Activated CD8-positive, alpha-beta memory T cell treated with anti-CD3 and anti-CD28 coated beads for 4 hours (primary cell): ENCODE data around the gene EFEMP1.
"Not testable (repeated sequence)": the region's sequence is repeated elsewhere in the genome, so short reads cannot be mapped to it uniquely, and the experiment has no call there.

Experiments
- DNase-seq, 2 donors: peaks; one replicate each; pipeline ENCODE4 v3.0.0-alpha.2; 2020; ENCODE audit warnings: low read depth in 2 of 2

The EFEMP1 gene

GRCh38 chr2:55865096-55865835 lies 58.3 kb downstream of the EFEMP1 start:
- no peak for DNase-seq

DNA sequence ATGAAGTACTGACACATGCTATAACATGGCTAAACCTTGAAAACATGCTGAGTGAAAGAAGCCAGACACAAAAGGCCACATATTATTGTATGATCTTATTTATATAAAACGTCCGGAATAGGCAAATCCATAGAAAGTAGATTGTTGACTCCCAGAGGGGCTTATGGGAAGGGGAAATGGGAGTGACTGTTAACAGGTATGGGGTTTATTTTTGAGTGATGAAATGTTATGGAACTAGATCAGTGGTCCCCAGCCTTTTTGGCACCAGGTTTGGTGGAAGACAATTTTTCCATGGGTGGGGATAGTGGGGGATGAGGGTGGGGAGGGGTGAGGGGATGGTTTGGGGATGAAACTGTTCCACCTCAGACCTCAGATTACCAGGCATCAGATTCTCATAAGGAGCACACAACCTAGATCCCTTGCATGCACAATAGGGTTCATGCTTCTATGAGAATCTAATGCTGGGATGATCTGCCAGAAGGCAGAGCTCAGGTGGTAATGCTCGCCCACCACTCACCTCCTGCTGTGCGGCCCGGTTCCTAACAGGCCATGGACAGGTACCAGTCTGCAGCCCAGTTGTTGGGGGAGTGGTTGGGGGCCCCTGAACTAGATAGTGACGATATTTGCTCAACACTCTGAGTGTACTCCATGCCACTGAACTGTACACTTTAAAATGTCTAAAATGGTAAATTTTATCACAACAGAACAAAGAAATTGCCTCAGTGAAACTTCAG lies 59.1 kb downstream of the EFEMP1 start:
- no peak for DNase-seq

- DNase-seq: no peak
Measured at GRCh38 chr2:55862673-55863390, 60.8 kb downstream of the EFEMP1 start.

- DNase-seq: no peak
Measured at GRCh38 chr2:55862246-55862645, 61.3 kb downstream of the EFEMP1 start.

DNA sequence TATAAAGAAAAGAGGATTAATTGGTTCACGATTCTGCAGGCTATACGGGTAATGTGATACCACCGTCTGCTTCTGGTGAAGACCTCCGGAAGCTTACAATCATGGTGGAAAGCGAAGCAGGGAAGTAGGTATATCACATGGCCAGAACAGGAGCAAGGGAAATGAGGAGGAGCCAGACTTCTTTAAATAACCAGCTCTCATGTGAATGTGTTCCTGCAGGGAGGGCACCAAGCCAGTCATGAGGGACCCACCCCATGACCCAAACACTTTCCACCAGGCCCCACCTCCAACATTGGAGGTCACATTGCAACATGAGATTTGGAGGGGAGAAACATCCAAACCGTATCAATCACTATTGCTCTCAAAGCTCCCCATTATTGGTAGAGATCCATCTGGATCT lies 61.8 kb downstream of the EFEMP1 start:
- no peak for DNase-seq

DNA sequence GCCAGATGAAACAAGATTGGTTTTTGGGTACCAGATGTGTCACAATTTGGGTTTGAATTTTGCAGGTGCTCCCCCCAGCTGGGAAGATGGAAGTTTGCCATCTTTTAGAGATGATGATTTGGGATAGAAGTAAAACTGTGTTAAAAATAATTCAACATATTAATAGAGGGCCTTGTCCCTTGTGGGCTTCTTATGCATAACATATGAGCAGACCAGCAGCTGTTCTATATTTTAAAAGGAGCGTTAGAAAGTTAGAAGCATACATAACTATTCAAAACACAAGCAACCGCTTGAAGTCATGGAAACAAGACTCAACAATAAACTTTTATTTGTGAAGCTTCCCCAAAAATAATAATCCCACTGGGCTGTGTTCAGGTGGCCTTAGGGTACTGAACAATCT lies 62.8 kb downstream of the EFEMP1 start:
- DNase-seq: no peak

GRCh38 chr2:55859875-55860274 lies 63.7 kb downstream of the EFEMP1 start:
- no peak for DNase-seq

DNA sequence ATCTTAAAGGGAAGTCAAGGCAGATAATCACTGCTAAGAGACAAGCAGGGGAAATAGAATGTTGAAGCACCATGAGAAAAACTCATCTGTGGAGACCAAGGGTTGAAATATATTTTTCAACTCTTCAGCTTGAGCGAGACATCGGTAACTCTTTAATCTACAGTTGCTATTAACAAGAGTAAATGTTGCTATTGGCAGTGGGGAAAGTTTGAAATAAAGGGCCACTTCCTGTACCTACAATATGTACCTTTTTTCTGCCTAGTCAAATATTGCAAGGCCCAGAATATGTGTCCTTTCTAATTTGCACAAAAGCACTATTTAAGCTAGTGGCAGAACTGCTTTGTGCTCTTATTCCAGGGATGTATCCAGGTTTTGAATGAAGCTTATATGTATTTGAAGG lies 65.8 kb downstream of the EFEMP1 start:
- DNase-seq: no peak

DNA sequence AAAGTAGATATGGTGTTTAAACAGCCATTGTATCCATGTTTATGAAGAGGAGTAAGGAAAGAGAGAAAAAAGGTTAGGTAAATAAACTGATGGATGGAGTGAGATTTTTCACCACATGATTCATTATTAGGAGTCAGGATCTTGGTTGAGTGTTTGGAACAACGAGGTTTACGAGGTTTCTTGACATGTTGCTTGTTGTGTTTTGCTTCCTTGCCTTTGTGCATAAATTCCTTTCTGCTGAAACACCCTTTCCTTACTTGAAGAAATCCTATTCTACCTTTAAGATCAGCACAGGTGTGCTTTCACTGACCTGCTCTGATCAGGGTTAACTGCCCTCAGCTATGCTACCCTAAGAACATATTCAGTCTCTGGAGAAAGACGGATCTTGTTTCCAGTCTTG lies 66.6 kb downstream of the EFEMP1 start:
- no peak for DNase-seq

DNA sequence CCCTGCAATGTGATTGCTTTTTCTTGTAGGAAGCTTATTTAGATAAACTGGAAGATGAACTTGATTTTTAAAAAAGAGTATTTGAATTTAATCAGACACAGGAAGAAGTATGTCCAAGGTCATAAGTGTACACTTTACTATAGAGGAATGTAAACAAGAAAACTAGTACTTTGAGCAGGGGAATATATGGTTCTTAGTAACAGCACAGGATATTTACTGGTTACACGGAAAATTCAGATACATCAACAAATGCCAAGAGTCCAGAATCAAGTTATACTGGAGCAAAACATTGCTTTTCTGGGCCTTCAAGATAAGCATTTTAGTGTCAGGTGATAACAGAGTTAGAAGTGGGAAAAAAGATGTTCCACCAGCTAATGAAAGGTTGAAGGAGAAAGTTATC lies 75.5 kb downstream of the EFEMP1 start:
- DNase-seq: no peak

- DNase-seq: no peak
Measured at GRCh38 chr2:55846426-55846825, 77.2 kb downstream of the EFEMP1 start.

GRCh38 chr2:55844986-55845385 lies 78.6 kb downstream of the EFEMP1 start:
- no peak for DNase-seq

DNA sequence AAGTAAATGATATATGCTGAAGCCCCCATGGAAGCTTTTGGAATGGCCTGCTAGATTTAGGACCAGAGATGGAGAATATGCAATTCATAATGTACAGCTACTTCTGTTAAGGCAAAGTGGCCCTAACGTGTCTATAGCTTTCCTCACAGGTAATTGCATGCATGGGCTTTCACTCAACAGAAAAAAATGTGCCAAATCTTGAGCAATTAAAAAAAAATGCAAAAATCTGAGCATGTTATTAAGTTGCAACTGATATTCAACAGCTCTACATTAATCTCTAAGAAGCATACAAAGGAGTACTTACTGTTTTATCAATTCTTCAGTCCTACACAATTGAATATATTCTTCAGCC lies 79.6 kb downstream of the EFEMP1 start:
- no peak for DNase-seq

DNA sequence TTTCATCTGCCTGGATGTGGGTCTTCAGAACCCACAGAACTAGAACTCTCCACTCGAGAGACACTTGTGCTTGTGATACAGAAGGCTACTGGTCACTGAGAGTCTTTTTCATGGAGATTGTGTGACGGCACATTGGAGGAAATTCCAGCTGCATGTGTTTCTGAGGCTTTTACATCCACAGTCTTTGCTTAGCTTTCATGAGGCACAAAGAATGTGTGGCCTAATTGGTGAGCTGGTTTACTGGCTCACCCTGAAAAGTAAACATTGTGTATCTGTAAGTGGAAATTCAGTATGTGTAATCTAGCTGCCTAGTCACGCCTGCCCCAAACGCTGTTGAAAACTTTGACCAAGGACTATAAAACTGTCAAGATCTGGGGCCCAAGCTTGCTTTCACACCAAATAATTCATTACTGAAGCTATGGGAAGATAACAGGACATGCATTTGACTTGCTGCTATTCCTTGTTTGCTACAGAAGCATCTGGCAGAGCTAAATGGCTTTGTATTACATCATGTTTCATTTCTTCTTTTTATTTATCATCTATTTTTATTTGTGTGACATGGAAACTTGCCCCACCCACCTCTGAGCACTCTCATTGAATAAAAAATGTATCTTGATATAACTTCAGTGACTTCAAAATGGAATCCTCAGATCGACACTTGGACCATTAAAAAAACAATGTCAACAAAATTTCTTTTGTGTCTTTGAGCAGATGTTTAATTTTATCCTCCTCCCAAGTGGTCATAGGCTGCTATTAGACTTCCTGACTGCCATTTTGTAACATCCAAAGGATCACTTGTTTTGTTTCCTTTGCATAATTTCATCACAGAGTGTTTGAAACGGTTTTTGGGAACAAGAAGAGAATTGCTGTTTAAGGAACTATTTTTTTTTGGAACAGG lies 80.2 kb downstream of the EFEMP1 start:
- no peak for DNase-seq

DNA sequence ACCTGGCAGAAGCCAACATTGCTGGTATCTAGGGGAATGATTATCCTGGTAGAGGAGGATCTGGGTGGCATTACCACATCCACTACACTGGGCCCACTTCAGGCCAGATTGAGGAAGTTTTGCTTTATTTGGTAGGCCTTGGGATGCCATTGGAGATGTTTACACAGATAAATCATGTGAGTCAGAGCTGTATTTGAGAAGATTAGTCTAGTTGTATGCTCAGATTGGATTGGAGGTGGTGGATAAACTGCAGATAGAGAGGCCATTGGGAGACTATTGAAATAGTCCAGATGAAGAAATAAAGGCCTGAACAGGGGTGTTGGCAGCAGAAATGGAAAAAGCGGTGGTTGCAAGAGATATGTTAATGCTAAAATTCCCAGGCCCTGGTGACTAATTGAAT lies 81.5 kb downstream of the EFEMP1 start:
- DNase-seq: no peak

DNA sequence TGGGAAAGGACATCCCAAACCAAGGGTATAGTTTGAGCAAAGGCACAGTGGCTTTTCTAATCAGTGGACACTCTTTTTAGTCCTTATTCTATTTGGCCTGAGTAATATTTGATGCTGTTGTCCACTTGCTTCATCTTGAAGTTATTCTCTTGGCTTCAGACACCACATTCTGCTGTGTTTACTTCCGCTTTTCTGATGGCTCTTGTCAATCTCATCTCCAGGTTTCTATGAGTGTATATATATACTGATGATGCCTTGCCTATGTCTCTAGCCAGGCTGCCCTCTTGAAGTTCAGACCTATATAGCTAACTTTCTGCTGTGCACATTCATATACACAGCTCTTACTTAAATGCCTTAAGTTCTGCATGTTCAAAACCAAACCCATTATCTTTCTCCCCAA lies 83.1 kb downstream of the EFEMP1 start:
- DNase-seq: no peak

GRCh38 chr2:55839182-55839819 lies 84.3 kb downstream of the EFEMP1 start:
- DNase-seq: no peak

GRCh38 chr2:55838653-55839052 lies 84.9 kb downstream of the EFEMP1 start:
- no peak for DNase-seq

- not testable (repeated sequence) for DNase-seq
Measured at GRCh38 chr2:55838117-55838516, 85.5 kb downstream of the EFEMP1 start.

GRCh38 chr2:55837073-55837472 lies 86.5 kb downstream of the EFEMP1 start:
- DNase-seq: no peak

DNA sequence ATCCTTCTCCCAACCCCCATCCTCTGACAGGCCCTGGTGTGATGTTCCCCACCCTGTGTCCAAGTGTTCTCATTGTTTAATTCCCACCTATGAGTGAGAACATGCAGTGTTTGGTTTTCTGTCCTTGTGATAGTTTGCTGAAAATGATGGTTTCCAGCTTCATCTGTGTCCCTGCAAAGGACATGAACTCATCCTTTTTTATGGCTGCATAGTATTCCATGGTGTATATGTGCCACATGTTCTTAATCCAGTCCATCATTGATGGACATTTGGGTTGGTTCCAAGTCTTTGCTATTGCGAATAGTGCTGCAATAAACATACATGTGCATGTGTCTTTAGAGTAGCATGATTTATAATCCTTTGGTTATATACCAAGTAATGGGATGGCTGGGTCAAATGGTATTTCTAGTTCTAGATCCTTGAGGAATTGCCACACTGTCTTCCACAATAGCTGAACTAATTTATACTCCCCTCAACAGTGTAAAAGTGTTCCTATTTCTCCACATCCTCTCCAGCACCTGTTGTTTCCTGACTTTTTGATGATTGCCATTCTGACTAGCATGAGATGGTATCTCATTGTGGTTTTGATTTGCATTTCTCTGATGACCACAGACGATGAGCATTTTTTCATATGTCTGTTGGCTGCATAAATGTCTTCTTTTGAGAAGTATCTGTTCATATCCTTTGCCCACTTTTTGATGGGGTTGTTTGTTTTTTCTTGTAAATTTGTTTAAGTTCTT lies 91.7 kb downstream of the EFEMP1 start:
- DNase-seq: not testable (repeated sequence)
